ENCODE data around the gene PARN. TPM values are rescaled to one million over a fixed set of nuclear protein-coding genes. Genes with fewer than 3 reads are reported as not detected.
"Not testable (repeated sequence)": the region's sequence is repeated elsewhere in the genome, so short reads cannot be mapped to it uniquely, and the experiment has no call there.

Gene PARN
- total and polyA plus RNA-seq, 2 of the 4 experiments (the other 2 are of a cell fraction): 24.6 to 25.1 TPM

- H3K14ac ChIP-seq (replicated peaks; ENCODE audit: low read depth, low read length); H3K27me3 ChIP-seq (ENCODE audit: control insufficient read depth, insufficient read depth, low read length); H4K5ac ChIP-seq (ENCODE audit: low read depth, low read length); H2BK15ac ChIP-seq (ENCODE audit: low read depth, low read length); H3K4me3 ChIP-seq (ENCODE audit: insufficient read depth, low read depth, low read length); dilution Hi-C loops (cut with HindIII; ENCODE audit: low sequenced_read_pairs, unreplicated experiment); H2BK5ac ChIP-seq (ENCODE audit: low read depth, low read length, poor library complexity, severe bottlenecking); H3K4me2 ChIP-seq (ENCODE audit: low read depth, low read length); H4K8ac ChIP-seq (ENCODE audit: low read depth in 2 of 2, low read length in 2 of 2); POLR2A ChIA-PET (ENCODE audit: unreplicated experiment); H4K91ac ChIP-seq (ENCODE audit: insufficient read depth, low read depth, low read length); H3K79me1 ChIP-seq (ENCODE audit: low read depth in 1 of 2, low read length in 2 of 2); H2BK120ac ChIP-seq (ENCODE audit: low read depth, low read length); BruUV-seq (replicated peaks); H4K20me1 ChIP-seq (ENCODE audit: insufficient read depth, low read length); ATAC-seq (ENCODE audit: low read depth); H3K4ac ChIP-seq (ENCODE audit: low read depth, low read length); H3K9ac ChIP-seq (ENCODE audit: low read depth, low read length); H3K9me3 ChIP-seq (ENCODE audit: control insufficient read depth, insufficient read depth, low read length); H2AK5ac ChIP-seq (ENCODE audit: low read depth, low read length); H3K18ac ChIP-seq (ENCODE audit: low read depth, low read length); H3K56ac ChIP-seq (ENCODE audit: extremely low read depth, insufficient read depth, low read length); DNase-seq; H3K23ac ChIP-seq (ENCODE audit: low read depth, low read length); in situ Hi-C loops (cut with MboI; ENCODE audit: low sequenced_read_pairs); H2AFZ ChIP-seq (replicated peaks; ENCODE audit: low read length, poor library complexity); H3K27ac ChIP-seq (ENCODE audit: insufficient read depth, low read length); H2BK20ac ChIP-seq (ENCODE audit: low read depth, low read length); H3K4me1 ChIP-seq (ENCODE audit: control insufficient read depth, insufficient read depth, low read length); intact Hi-C loops (cut with micrococcal nuclease); CTCF ChIA-PET; H2AK9ac ChIP-seq (replicated peaks; ENCODE audit: low read depth, low read length, poor library complexity); H3K9me1 ChIP-seq (ENCODE audit: insufficient read depth, low read length): not testable (repeated sequence)
- H3K36me3 ChIP-seq (ENCODE audit: control insufficient read depth, insufficient read depth, low read length): peaks cover 20% of the 10 kb centered on the region
- 92% methylated on average over 4 of the region's 4 CpGs; no CpG with 5 or more reads in 1 of the 2 experiments for WGBS, 2 experiments (ENCODE audit: extremely low coverage in 2 of 2, insufficient read length in 1 of 2)
Measured at GRCh38 chr16:14574698-14575415, 55.2 kb downstream of the PARN start.
